Hepatocyte (in vitro differentiated cells): ENCODE data around the gene KRTAP5-4. TPM values are rescaled to one million over a fixed set of nuclear protein-coding genes. Genes with fewer than 3 reads are reported as not detected.

Experiments used
- DNase-seq: peaks from one replicate; pipeline ENCODE4 v3.0.0-alpha.2; 2016; ENCODE audit warnings: low spot score
- H2AFZ ChIP-seq: fragments of 200-600 bp; sonication (generic); 2 replicates; pipeline ENCODE4 v1.6.0; 2016; ENCODE audit warnings: antibody characterized with exemption, mild to moderate bottlenecking
- H3K27ac ChIP-seq: fragments of 200-600 bp; sonication (generic); 2 replicates; pipeline ENCODE4 v1.5.1; 2016; ENCODE audit warnings: mild to moderate bottlenecking
- H3K27me3 ChIP-seq: fragments of 200-600 bp; sonication (generic); 2 replicates; pipeline ENCODE4 v1.6.1; 2016
- H3K36me3 ChIP-seq: fragments of 200-600 bp; sonication (generic); replicated peaks from 2 replicates; pipeline ENCODE4 v1.5.1; 2016; ENCODE audit warnings: low read depth; ENCODE audit not compliant: insufficient read depth
- H3K4me1 ChIP-seq: fragments of 200-600 bp; sonication (generic); 2 replicates; pipeline ENCODE4 v1.5.1; 2016; ENCODE audit warnings: mild to moderate bottlenecking, moderate library complexity; ENCODE audit not compliant: insufficient read depth
- H3K4me2 ChIP-seq: fragments of 200-600 bp; sonication (generic); 2 replicates; pipeline ENCODE4 v1.6.0; 2016
- H3K4me3 ChIP-seq: fragments of 200-600 bp; sonication (generic); 2 replicates; pipeline ENCODE4 v1.5.1; 2016; ENCODE audit warnings: mild to moderate bottlenecking
- H3K79me2 ChIP-seq: fragments of 200-600 bp; sonication (generic); 2 replicates; pipeline ENCODE4 v1.6.0; 2017; ENCODE audit warnings: mild to moderate bottlenecking
- H3K9me2 ChIP-seq: fragments of 200-600 bp; sonication (generic); replicated peaks from 2 replicates; pipeline ENCODE4 v1.6.0; 2017; ENCODE audit warnings: mild to moderate bottlenecking; ENCODE audit not compliant: insufficient read depth
- H3K9me3 ChIP-seq: fragments of 200-600 bp; sonication (generic); 2 replicates; pipeline ENCODE4 v1.5.1; 2016; ENCODE audit warnings: low read depth, mild to moderate bottlenecking
- H4K20me1 ChIP-seq: fragments of 200-600 bp; sonication (generic); 2 replicates; pipeline ENCODE4 v1.6.0; 2016; ENCODE audit warnings: mild to moderate bottlenecking; ENCODE audit not compliant: insufficient read depth, poor library complexity, severe bottlenecking
- CTCF ChIP-seq: fragments of 200-600 bp; sonication (generic); IDR thresholded peaks from 2 replicates; pipeline ENCODE4 v1.5.1; 2016; ENCODE audit warnings: antibody characterized with exemption, mild to moderate bottlenecking; ENCODE audit not compliant: poor library complexity
- EZH2 ChIP-seq: fragments of 200-600 bp; sonication (generic); IDR thresholded peaks from 2 replicates; pipeline ENCODE4 v1.6.1; 2016; ENCODE audit warnings: antibody characterized with exemption, mild to moderate bottlenecking, borderline replicate concordance
- EZH2phosphoT487 ChIP-seq: fragments of 200-600 bp; sonication (generic); IDR thresholded peaks from one replicate; pipeline ENCODE4 v1.6.1; 2018; ENCODE audit warnings: antibody characterized with exemption, mild to moderate bottlenecking, low read depth, moderate library complexity; ENCODE audit not compliant: unreplicated experiment, severe bottlenecking
- WGBS: methylation state at CpG from one replicate; pipeline ENCODE4 v1.1.6; 2016; ENCODE audit warnings: low lambda C conversion rate; ENCODE audit errors: missing lambda C conversion rate; 5-methylcytosine and 5-hydroxymethylcytosine counted together
- polyA plus RNA-seq: library from polyadenylated mRNA; unstranded; fragments of >200 nt; fragmentation: Nextera tagmentation; extraction: Ambion mirVana; gene quantifications from 2 replicates; pipeline ENCODE4 v1.2.1, GENCODE V29; 2016
- total RNA-seq: library from RNA; depleted of rRNA; stranded (reverse); fragments of >200 nt; gene quantifications from 2 replicates; pipeline ENCODE4 v1.2.3, GENCODE V29; 2014

The KRTAP5-4 gene
- total and polyA plus RNA-seq, 2 experiments from 2014 or later: not detected

GRCh38 chr11:1574238-1574932, 47.6 kb downstream of the KRTAP5-4 start:
- Histone ChIP-seq H2AFZ (peak overlapping the region; percentile 45), H4K20me1 (peaks cover 14% of the 10 kb centered on the region), H3K27ac (peak overlapping the region; percentile 85), H3K36me3 (no peaks in the 10 kb centered on the region), H3K4me1 (peaks cover 16% of the 10 kb centered on the region), H3K79me2 (peaks cover 17% of the 10 kb centered on the region), H3K4me2 (peak overlapping the region; percentile 98), H3K9me2 (no peaks in the 10 kb centered on the region), H3K27me3 (peaks cover 20% of the 10 kb centered on the region), H3K4me3 (peak overlapping the region; percentile 61), H3K9me3 (no peaks in the 10 kb centered on the region)
- peak; percentile 82 for DNase-seq
- 1% methylated on average over 33 of the region's 64 CpGs for WGBS
- peak; percentile 62 for TF ChIP-seq CTCF
- no peak for TF ChIP-seq EZH2

- DNase-seq: no peak
- peaks cover 18% of the 10 kb centered on the region for H4K20me1 ChIP-seq
- H3K4me1 ChIP-seq: peaks cover 17% of the 10 kb centered on the region
- H3K36me3 ChIP-seq: no peaks in the 10 kb centered on the region
- H2AFZ ChIP-seq: peak overlapping the region; percentile 45
- H3K27ac ChIP-seq: peak overlapping the region; percentile 85
- WGBS: 4% methylated on average over 7 of the region's 7 CpGs
- no peaks in the 10 kb centered on the region for H3K9me2 ChIP-seq
- peaks cover 20% of the 10 kb centered on the region for H3K79me2 ChIP-seq
- H3K27me3 ChIP-seq: peaks cover 20% of the 10 kb centered on the region
- peak overlapping the region; percentile 61 for H3K4me3 ChIP-seq
- H3K9me3 ChIP-seq: no peaks in the 10 kb centered on the region
- no peak for TF ChIP-seq CTCF
- TF ChIP-seq EZH2: no peak
- TF ChIP-seq EZH2phosphoT487: no peak
- peak overlapping the region; percentile 98 for H3K4me2 ChIP-seq
These were observed 48.1 kb downstream of the KRTAP5-4 start for GRCh38 chr11:1573903-1574237.

GRCh38 chr11:1573077-1573902, 48.6 kb downstream of the KRTAP5-4 start:
- H4K20me1 ChIP-seq: peaks cover 24% of the 10 kb centered on the region
- no peak overlapping the region for H2AFZ ChIP-seq
- peaks cover 20% of the 10 kb centered on the region for H3K27me3 ChIP-seq
- no peak for TF ChIP-seq EZH2phosphoT487
- TF ChIP-seq EZH2: peak; percentile 58
- H3K4me3 ChIP-seq: peak overlapping the region; percentile 92
- DNase-seq: no peak
- H3K4me1 ChIP-seq: peaks cover 17% of the 10 kb centered on the region
- H3K9me2 ChIP-seq: no peaks in the 10 kb centered on the region
- H3K9me3 ChIP-seq: no peaks in the 10 kb centered on the region
- H3K27ac ChIP-seq: peak overlapping the region; percentile 85
- whole genome bisulfite sequencing: 16% methylated on average over 32 of the region's 37 CpGs
- H3K79me2 ChIP-seq: peaks cover 20% of the 10 kb centered on the region
- peak overlapping the region; percentile 98 for H3K4me2 ChIP-seq
- no peaks in the 10 kb centered on the region for H3K36me3 ChIP-seq
